ENCODE results near the gene SMO.

Gene SMO

GRCh38 chr7:129225206-129225930 lies 36.9 kb downstream of the SMO start:
- Histone ChIP-seq H3K9ac (ENCODE audit: low read depth, low read length) (peak overlapping the region; percentile 67), H3K27ac (ENCODE audit: low read length) (peak overlapping the region; percentile 24), H3K4me1 (ENCODE audit: insufficient read depth, low read length) (peaks cover 35% of the 10 kb centered on the region), H3K9me3 (ENCODE audit: insufficient read depth, low read length, severe bottlenecking) (no peaks in the 10 kb centered on the region), H4K20me1 (ENCODE audit: insufficient read depth, low read length) (peaks cover 3% of the 10 kb centered on the region; the same call in 1 of the 2 replicates), H3K4me3 (ENCODE audit: low read depth in 1 of 2, low read length in 2 of 2) (peak overlapping the region; percentile 64 to 78), H3K79me2 (ENCODE audit: insufficient read depth, low read length) (no peaks in the 10 kb centered on the region; the same call in 1 of the 2 replicates), H2AFZ (ENCODE audit: low read depth, low read length) (peak overlapping the region; percentile 76), H3K4me2 (ENCODE audit: insufficient read depth, low read length) (peak overlapping the region; percentile 76), H3K36me3 (ENCODE audit: insufficient read depth, low read length) (no peaks in the 10 kb centered on the region; the same call in 1 of the 2 replicates), H3K27me3 (ENCODE audit: insufficient read depth, low read length, poor library complexity) (no peaks in the 10 kb centered on the region)
- peak; percentile 45 for ATAC-seq (ENCODE audit: insufficient read depth, low read depth)
- TF ChIP-seq EZH2 (IDR thresholded peaks at IDR 0.05; ENCODE audit: borderline replicate concordance, low read depth, low read length, severe bottlenecking) (no peak), CTCF (IDR thresholded peaks at IDR 0.05; ENCODE audit: borderline replicate concordance, extremely low read depth, low read length, poor library complexity, severe bottlenecking) (no peak)
- peak; percentile 58 for DNase-seq

DNA sequence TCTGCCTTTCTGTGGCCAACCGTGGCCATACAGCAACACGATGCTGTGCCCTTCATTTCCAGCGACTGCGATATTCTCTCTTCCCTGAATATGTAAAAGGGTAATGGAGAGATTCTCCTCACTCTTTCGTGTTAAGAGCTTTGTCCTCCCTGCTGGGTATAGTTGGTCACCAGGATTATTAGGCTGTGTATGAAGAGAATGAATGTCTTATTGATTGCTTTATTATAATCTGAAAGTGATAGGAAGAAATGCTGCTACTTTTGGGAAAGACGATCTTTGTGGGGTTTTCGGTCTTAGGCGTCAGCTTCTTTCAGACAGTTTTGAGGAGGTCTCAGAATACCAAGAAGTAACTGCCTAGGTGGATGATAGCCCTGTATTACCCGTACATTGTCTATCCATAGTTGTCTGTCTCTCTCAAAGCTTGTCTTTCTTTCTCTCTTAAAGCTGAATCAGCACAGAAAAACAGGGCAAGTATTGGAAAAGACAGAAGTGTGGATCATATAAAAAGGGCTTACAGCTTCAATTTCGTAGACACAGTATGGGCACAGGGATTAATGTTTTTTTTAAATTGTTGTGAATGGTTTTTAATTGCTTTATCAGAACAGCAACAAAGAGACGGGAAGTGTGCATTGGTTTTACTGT lies 37.6 kb downstream of the SMO start:
- H3K4me3 ChIP-seq (ENCODE audit: low read depth in 1 of 2, low read length in 2 of 2) = peak overlapping the region; percentile 64 to 78; a peak in 3 of 4 replicates
- peak overlapping the region; percentile 76 for H2AFZ ChIP-seq (ENCODE audit: low read depth, low read length)
- H3K9ac ChIP-seq (ENCODE audit: low read depth, low read length) = peak overlapping the region; percentile 67
- DNase-seq = no peak
- H4K20me1 ChIP-seq (ENCODE audit: insufficient read depth, low read length) = peaks cover 3% of the 10 kb centered on the region; the same call in 1 of the 2 replicates
- no peak for ATAC-seq (ENCODE audit: insufficient read depth, low read depth)
- peak overlapping the region; percentile 76 for H3K4me2 ChIP-seq (ENCODE audit: insufficient read depth, low read length)
- TF ChIP-seq CTCF (IDR thresholded peaks at IDR 0.05; ENCODE audit: borderline replicate concordance, extremely low read depth, low read length, poor library complexity, severe bottlenecking) (no peak), EZH2 (IDR thresholded peaks at IDR 0.05; ENCODE audit: borderline replicate concordance, low read depth, low read length, severe bottlenecking) (no peak)
- H3K27me3 ChIP-seq (ENCODE audit: insufficient read depth, low read length, poor library complexity) = no peaks in the 10 kb centered on the region
- no peaks in the 10 kb centered on the region for H3K9me3 ChIP-seq (ENCODE audit: insufficient read depth, low read length, severe bottlenecking)
- H3K27ac ChIP-seq (ENCODE audit: low read length) = no peak overlapping the region
- no peaks in the 10 kb centered on the region; the same call in 1 of the 2 replicates for H3K36me3 ChIP-seq (ENCODE audit: insufficient read depth, low read length)
- no peaks in the 10 kb centered on the region; the same call in 1 of the 2 replicates for H3K79me2 ChIP-seq (ENCODE audit: insufficient read depth, low read length)
- H3K4me1 ChIP-seq (ENCODE audit: insufficient read depth, low read length) = peaks cover 35% of the 10 kb centered on the region

GRCh38 chr7:129227646-129228578 lies 39.5 kb downstream of the SMO start:
- H3K9me3 ChIP-seq (ENCODE audit: insufficient read depth, low read length, severe bottlenecking) = no peaks in the 10 kb centered on the region
- no peak overlapping the region for H3K4me3 ChIP-seq (ENCODE audit: low read depth in 1 of 2, low read length in 2 of 2)
- H3K36me3 ChIP-seq (ENCODE audit: insufficient read depth, low read length) = no peaks in the 10 kb centered on the region; the same call in 1 of the 2 replicates
- peaks cover 29% of the 10 kb centered on the region for H3K4me1 ChIP-seq (ENCODE audit: insufficient read depth, low read length)
- no peak for TF ChIP-seq CTCF (IDR thresholded peaks at IDR 0.05; ENCODE audit: borderline replicate concordance, extremely low read depth, low read length, poor library complexity, severe bottlenecking)
- TF ChIP-seq EZH2 (IDR thresholded peaks at IDR 0.05; ENCODE audit: borderline replicate concordance, low read depth, low read length, severe bottlenecking) = no peak
- no peaks in the 10 kb centered on the region; the same call in 1 of the 2 replicates for H3K79me2 ChIP-seq (ENCODE audit: insufficient read depth, low read length)
- DNase-seq (no peak), ATAC-seq (ENCODE audit: insufficient read depth, low read depth) (no peak)
- H2AFZ ChIP-seq (ENCODE audit: low read depth, low read length) = no peak overlapping the region
- H3K9ac ChIP-seq (ENCODE audit: low read depth, low read length) = no peak overlapping the region
- peaks cover 3% of the 10 kb centered on the region; the same call in 1 of the 2 replicates for H4K20me1 ChIP-seq (ENCODE audit: insufficient read depth, low read length)
- H3K27me3 ChIP-seq (ENCODE audit: insufficient read depth, low read length, poor library complexity) = no peaks in the 10 kb centered on the region
- no peak overlapping the region for H3K4me2 ChIP-seq (ENCODE audit: insufficient read depth, low read length)
- H3K27ac ChIP-seq (ENCODE audit: low read length) = no peak overlapping the region
